Hypothalamus (tissue), 51 donors: ENCODE data around the gene ILF3.
A peak's percentile ranks its signal among the peaks of the same experiment; 100 is the strongest.
"Not testable (repeated sequence)": the region's sequence is repeated elsewhere in the genome, so short reads cannot be mapped to it uniquely, and the experiment has no call there.

Experiments used
- DNase-seq, 51 donors: peaks; one replicate each; lab custom pipeline; 2025; lab: John Stamatoyannopoulos, UW

Gene ILF3

DNA sequence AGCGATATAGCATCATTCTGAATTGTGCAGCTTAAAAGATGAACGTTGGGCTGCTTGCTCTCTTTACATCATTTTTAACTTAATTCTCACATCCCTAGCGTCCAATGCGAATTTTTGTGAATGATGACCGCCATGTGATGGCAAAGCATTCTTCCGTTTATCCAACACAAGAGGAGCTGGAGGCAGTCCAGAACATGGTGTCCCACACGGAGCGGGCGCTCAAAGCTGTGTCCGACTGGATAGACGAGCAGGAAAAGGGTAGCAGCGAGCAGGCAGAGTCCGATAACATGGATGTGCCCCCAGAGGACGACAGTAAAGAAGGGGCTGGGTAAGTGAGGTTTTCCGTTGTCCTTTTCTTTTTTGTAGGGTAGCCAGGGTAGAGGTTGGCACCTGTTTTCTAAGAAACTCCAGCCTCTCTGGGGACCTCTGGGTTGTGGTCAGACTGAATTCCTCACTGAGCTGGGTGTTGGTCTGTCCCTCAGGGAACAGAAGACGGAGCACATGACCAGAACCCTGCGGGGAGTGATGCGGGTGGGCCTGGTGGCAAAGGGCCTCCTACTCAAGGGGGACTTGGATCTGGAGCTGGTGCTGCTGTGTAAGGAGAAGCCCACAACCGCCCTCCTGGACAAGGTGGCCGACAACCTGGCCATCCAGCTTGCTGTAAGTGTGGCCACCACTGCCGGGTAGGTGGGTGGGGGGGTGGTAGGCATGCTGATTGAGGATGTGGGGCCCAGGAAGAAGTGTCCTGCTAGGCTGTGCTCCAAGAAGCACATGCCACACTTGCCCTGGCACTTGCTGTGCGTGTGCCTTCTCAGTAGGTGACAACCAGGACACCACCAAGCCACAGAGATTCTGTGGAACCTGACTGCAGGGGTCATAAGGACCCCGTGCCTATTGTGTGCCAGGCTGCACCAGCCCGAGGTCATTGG lies 17.0 kb downstream of the ILF3 start:
- DNase-seq: no peak

DNA sequence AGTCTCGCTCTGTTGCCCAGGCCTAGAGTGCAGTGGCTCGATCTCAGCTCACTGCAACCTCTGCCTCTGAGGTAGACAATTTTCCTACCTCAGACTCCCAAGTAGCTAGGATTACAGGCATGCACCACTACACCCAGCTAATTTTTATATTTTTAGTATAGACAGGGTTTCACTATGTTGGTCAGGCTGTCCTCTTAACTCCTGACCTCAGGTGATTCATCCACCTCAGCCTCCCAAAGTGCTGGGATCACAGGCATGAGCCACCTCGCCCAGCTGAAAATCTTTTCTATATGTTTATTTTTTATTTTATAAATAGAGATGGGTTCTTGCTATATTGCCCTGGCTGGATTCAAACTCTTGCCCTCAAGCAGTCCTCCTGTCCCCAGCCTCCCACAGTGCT lies 17.8 kb downstream of the ILF3 start:
- DNase-seq: not testable (repeated sequence)

DNA sequence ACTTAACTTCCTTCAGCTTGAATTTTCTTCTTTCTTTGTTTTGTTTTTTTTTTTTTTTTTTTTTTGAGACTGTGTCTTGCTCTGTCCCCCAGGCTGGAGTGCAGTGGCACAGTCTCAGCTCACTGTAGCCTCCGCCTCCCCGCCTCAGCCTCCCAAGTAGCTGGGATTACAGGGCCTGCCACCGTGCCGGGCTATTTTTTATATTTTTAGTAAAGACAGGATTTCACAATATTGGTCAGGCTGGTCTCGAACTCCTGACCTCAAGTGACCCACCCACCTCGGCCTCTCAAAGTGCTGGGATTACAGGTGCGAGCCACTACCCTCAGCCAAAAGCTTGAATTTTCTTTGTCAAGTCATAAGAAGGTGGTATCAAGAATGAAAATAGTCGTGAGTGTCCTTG lies 21.1 kb downstream of the ILF3 start:
- DNase-seq: not testable (repeated sequence)

DNA sequence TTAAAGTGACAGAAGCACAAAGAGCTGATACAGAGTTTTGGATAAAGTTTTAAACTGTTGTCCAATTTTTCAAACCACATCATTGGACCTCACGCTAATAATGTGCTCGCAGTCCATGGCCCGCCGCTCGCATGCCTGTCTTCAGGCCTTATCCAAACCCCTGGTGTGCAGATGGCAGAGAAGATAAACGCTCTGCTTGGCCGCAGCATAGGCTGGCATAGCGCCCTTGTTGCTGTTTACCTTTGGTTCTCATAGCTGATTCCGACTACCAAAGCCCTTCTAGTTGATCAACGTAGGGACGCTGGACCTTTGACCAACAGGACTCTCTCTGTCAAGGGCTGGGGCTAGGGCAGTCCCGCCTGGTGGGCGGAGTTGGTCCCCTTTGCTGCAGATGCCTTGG lies 23.6 kb downstream of the ILF3 start:
- no peak for DNase-seq

DNA sequence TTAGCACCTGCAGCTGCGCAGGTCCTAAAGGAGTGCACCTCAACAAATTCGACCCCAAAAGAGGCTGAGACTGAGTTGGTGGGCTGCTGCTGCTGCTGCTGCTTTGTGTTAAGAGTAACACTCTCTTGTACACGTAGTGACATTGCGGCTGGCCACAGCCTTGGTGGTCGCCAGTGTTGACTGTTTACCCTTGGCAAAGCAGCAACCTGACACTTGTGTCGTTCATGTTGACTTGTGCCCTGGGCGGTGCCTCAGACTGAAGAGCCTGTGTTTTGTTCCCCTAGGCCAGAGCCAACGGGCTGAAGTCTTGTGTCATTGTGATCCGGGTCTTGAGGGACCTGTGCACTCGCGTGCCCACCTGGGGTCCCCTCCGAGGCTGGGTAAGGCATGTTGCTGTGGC lies 24.7 kb downstream of the ILF3 start:
- DNase-seq: no peak

DNA sequence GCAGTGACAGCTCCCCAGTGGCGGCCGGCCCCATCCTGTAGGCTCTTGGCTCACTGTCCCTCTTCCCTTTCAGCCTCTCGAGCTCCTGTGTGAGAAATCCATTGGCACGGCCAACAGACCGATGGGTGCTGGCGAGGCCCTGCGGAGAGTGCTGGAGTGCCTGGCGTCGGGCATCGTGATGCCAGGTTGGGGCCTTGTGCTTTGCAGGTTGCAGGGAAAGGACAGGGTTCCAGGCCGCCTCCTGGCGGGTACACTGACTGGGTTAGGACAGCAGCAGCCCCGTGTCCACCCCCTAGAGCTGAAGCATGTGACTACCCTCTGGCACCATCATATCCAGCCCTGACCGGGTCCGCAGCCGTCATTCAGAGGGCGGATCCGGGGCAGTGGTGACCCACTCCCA lies 25.6 kb downstream of the ILF3 start:
- DNase-seq: no peak

DNA sequence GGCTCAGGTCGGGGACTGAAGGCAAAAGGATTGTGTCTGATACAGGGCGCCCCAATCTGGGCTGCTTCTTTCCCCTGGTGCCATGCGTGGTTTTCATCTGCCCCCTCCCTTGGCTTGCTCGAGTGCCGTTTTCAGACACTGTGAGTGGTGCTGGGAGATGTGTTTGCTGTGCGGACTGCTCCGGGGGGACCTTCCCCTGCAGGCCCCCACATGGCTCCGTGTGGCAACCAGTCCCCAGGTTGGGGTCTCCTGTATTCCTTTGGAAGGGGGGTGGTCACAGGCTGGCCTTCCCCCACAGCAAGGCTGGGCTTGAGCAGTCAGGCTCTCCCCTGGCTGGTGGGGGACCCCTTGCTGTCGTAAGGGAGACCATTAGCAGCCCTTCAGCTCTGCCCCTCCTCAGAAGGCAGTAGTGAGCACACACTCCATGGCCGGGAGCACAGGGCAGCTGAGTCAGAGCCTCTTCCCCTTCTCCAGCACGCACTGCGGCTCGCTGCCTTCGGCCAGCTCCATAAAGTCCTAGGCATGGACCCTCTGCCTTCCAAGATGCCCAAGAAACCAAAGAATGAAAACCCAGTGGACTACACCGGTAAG lies 26.5 kb downstream of the ILF3 start:
- DNase-seq: no peak

DNA sequence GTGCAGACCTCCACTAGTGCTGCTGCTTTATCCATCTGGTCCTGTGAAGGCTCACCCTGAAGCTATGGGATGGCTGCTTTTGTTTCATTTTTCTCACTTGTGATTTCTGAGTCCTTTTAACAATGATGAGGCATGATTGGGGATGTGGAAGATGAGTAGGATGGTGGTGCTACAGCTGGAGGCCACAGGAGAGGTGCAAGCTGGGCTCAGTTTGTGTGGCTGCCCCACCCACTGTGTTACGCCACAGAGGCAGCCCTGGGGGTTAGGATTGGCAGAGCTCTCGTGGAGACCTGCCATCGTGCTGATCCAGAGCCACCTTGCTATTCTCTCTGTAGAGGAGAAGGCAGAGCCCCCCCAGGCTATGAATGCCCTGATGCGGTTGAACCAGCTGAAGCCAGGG lies 27.5 kb downstream of the ILF3 start:
- DNase-seq: no peak

DNA sequence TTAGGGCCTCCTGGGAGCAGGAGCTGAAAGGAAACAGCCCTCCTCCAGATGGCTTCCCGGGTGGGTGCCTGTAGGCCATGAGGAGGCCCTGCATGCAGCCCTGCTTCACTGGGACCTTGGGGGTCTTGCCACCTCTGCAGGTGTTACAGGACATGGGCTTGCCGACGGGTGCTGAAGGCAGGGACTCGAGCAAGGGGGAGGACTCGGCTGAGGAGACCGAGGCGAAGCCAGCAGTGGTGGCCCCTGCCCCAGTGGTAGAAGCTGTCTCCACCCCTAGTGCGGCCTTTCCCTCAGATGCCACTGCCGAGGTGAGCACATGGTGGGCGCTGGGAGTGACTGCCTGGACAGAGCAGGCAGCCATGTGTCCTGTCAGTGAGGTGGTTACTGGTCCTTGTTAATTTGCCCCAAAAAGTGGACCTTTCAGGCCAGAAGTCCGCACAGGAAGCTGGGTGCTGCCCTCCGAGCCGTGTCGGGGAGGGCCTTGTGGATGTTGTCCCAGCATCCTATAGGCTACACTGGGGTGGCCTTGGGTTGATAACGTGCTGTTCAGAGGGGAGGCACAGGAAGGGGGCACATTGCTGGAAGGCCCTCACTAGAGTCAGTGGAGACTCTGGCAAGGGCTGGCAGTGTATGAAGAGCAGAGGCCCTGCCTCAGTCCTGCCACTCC lies 28.4 kb downstream of the ILF3 start:
- no peak for DNase-seq

DNA sequence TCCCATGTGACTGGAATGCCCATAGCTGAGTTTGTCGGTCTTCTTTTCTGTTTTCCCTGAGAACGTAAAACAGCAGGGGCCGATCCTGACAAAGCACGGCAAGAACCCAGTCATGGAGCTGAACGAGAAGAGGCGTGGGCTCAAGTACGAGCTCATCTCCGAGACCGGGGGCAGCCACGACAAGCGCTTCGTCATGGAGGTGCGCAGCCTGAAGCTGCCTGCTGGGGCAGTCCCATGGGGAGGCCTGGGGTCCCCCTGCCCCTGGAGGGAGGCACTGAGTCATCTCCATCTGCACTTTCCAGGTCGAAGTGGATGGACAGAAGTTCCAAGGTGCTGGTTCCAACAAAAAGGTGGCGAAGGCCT lies 28.9 kb downstream of the ILF3 start:
- DNase-seq: no peak

DNA sequence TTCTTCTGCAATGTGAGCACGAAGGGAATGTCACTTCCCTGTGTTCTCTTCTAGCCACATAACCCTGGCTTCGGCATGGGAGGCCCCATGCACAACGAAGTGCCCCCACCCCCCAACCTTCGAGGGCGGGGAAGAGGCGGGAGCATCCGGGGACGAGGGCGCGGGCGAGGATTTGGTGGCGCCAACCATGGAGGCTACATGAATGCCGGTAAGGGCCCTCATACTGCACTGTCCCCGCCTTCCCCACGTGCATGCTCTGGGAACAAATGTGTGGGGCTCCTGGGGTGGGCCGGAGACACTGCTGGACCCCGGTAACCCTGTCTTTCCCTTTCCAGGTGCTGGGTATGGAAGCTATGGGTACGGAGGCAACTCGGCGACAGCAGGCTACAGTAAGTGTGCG lies 29.4 kb downstream of the ILF3 start:
- no peak for DNase-seq

DNA sequence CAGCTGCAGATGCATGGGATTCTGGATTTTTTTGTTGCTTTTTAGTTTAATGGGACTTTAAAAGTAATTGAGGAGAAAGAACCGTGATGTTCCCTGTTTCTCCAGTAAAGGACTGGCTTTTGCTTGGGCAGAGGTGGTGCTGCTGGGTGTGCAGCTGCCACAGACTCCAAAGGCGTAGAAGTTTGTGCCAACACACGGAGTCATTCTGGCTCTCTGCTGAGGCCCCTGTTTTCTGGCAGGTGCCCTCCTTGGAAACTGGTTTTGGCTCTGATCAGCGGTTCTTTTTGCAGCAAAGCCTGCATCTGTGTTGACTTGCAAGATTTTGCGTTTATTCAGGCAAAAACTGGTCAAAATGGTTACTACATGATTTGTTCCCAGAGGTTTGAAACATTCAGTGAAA lies 31.1 kb downstream of the ILF3 start:
- DNase-seq: peak in 31 of 51 donors; percentile 1 to 64 (median 24)

DNA sequence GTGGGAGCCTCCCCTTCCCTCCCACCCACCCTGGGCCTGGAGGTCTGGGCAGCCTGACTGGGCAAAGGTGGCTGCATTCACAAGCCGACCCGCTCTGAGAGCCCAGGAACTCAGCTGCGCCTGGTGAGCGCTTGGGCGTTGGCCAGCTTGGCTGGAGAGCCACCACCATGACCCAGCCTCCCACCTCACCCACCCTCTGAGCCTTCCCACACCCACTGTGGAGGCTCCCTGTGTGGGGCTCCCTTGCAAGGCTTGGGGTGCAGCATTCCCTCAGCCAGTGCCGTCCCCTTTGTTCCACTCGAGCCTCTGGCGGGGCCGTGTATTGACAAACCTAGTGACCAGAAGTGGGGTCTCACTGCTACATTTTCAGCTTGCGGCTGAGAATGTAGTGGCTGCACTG lies 32.0 kb downstream of the ILF3 start:
- peak in 7 of 51 donors; percentile 4 to 27 (median 9) for DNase-seq

DNA sequence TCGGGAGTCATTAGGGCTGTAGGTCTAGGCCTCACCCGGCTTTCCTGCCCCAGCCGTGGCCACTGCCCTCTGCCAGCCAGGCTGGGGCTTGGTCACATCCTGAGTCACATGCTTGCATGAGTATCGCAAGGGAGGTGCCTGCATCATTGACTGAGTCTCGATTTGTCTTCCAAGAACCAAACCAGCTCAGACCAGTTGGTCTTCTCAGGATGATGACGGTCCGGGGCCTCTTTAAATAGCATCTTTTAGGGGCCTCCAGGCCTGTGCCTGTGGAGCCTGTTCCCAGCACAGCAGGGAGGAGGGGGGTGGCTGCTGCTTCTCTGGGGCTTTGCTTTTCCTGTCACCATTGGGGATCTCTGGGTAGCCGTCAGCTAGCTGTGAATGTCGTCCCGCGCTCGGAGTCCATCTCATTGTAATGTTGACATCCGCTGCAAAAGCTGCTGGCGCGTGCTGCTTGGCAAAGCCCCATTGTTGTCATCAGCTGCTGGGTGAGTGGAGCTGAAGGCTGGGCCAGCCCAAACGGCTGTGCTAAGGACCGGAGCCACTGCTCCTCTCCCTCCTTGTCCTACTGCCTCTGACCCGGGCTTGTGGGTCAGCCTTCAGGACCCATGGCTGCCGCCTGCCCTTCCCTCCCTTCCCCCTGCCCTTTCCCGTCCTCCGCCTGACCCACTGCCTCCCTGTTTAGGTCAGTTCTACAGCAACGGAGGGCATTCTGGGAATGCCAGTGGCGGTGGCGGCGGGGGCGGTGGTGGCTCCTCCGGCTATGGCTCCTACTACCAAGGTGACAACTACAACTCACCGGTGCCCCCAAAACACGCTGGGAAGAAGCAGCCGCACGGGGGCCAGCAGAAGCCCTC lies 32.7 kb downstream of the ILF3 start:
- peak in 49 of 51 donors; percentile 10 to 83 (median 54) for DNase-seq

DNA sequence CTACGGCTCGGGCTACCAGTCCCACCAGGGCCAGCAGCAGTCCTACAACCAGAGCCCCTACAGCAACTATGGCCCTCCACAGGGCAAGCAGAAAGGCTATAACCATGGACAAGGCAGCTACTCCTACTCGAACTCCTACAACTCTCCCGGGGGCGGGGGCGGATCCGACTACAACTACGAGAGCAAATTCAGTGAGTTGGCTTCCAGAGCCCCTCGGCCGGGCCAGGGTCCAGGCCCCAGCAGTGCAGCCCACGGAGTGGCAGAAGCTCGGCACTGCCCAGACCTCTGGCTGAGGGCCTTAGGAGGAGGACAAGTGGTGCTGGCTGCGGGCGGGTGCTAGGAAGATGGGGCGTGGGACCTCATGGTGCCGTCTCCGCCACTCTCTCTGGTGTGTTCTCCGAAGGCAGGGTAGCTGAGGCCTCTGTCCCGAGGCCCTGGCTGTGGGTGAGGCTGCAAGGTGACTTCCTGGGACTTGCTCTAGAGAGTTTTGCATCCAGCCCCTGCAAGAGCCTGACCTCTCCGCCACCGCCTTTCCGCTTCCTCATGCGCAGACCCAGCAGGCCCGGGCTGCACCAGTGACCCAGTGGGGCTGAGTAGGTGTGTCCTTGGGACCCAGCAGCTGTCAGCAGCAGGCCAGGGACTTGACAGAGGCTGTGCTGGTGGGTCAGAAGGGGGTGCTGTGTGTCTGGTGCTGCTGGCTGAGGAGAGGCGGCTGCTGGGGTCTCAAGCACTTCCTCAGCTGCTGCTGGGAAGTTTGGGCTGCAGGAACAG lies 33.6 kb downstream of the ILF3 start:
- no peak for DNase-seq

DNA sequence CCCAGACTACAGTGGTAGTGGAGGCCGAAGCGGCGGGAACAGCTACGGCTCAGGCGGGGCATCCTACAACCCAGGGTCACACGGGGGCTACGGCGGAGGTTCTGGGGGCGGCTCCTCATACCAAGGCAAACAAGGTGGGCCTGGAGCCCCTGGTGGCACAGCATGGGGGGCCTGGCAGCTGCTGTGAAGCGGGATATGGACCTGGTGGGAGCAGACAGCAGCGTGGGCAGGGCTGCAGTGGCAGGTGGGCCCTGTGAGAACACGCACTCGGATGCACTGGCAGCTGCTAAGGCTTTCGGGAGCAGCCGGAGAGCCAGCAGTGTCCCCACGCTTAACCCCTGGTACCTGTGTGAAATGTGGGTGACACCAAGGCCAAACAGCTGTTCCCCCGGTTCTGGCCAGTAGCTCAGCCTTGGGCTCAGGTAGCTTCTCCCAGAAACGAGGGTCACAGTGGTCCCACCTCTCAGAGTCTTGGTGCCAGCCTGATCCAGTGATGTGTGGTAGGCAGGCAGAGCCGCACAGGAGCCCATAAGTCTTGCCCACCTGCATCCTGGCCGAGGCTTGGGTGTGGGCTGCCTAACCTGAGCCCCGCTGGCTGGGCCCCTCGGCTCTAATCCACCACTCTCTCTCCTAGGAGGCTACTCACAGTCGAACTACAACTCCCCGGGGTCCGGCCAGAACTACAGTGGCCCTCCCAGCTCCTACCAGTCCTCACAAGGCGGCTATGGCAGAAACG lies 34.6 kb downstream of the ILF3 start:
- DNase-seq: no peak

DNA sequence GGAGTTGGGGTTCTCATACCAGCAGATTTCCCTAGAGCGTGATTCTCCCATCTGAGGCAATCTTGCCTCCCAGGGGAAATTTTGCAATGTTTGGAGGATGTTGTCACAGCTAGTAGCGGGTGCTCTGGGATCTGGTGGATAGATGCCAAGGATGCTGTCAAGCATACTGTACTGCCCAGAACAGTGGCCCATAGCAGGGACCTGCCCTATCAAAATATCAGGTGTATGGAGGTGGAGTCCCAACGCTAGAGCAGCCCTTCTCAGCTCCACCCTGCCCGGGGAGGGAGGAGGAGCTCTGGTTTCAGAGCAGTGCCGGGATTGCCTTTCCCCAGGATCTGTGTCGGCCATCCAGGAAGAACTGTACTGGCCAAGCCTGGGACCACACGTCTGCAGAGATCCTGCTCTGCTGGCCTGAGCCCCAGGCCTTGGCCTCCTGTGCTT lies 36.2 kb downstream of the ILF3 start:
- no peak for DNase-seq

DNA sequence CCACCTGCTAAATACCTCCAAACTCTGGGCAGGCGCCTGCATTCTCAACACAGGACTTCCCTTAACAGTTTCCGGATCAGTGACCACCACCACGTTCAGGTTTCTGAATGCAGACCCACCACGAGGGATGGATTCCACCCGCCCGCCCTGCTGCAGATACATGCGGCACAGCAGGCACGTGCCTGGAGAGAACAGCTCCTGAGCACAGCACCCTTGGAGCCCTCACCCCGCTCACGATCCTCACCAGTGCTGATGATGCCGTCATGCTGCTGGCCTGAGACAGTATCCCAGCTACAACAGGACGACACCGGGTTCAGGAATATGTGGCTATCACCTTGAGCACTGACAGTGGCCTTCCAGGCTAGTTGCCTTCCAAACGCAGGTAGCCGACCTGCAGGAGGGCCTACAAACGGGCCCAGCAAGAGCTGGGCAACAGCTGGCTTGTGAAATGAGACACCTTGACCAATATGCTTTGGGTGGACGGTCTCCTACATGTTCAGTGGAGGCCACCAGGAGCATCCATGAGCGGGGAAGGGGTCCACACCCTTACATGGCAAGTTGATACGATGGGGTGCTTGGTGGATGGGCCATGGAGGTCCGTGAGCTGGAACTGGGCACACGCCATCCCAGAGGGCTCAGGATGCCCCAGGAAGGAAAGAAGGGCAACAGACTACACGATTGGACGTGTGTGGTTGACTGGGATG lies 37.2 kb downstream of the ILF3 start:
- no peak for DNase-seq

DNA sequence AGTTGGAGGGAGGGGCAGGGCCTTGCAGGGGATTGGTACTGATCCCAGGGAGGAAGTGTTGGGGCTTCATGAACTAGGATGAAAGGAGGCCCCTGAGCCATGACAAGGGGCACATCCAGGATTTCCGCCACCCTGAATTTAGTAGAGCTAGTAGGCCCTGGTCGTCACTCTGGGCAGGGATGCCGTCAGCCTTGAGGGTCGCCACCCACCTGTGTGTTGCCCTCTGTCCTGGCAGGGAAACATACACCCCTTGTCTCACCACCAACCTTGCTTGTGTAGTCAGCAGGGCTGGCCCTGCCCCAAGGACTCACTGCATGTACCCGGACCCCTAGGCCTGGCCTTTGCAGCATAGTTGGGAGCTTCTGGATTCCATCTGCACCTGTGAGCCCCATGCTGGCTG lies 37.7 kb downstream of the ILF3 start:
- no peak for DNase-seq
